IMR-90 (cell line): ENCODE measurements around the gene GABRB1. TPM values are rescaled to one million over a fixed set of nuclear protein-coding genes. Genes with fewer than 3 reads are reported as not detected.

Experiments used
- ATAC-seq: fragments of 200-7000 bp; cut with Tn5 transposase; 2 replicates; pipeline ENCODE4 v1.9.1; 2020; ENCODE audit warnings: low read depth, mild to moderate bottlenecking, moderate library complexity
- BruUV-seq: library from RNA; stranded (reverse); fragments of 400-500 nt; replicated peaks from 2 replicates; lab custom pipeline; 2021; lab: Mats Ljungman, UMichigan
- CTCF ChIA-PET: fragments of 300-600 bp; formaldehyde crosslinking; extraction: SDS; loops from one replicate; lab custom pipeline; 2021; ENCODE audit warnings: antibody characterized with exemption; lab: Yijun Ruan, JAX
- POLR2A ChIA-PET: fragments of 300-600 bp; sonication (Branson Sonifier 250); formaldehyde crosslinking; loops from one replicate; lab custom pipeline; 2022; ENCODE audit warnings: antibody characterized with exemption; ENCODE audit not compliant: unreplicated experiment; lab: Charles Lee
- DNase-seq: peaks from one replicate; pipeline ENCODE4 v3.0.0; 2013
- H2AFZ ChIP-seq: replicated peaks from 2 replicates; pipeline ENCODE3; 2013; ENCODE audit warnings: low read length, mild to moderate bottlenecking; ENCODE audit not compliant: poor library complexity
- H2AK5ac ChIP-seq: 2 replicates; pipeline ENCODE4 v1.6.1; 2013; ENCODE audit warnings: low read depth, low read length, inconsistent platforms
- H2AK9ac ChIP-seq: replicated peaks from 2 replicates; pipeline ENCODE3; 2013; ENCODE audit warnings: mild to moderate bottlenecking, low read depth, low read length, moderate library complexity; ENCODE audit not compliant: poor library complexity
- H2BK120ac ChIP-seq: 2 replicates; pipeline ENCODE4 v1.6.1; 2013; ENCODE audit warnings: low read depth, low read length, inconsistent platforms
- H2BK15ac ChIP-seq: 3 replicates; pipeline ENCODE4 v1.6.1; 2013; ENCODE audit warnings: low read depth, low read length, inconsistent platforms
- H2BK20ac ChIP-seq: 2 replicates; pipeline ENCODE4 v1.6.1; 2013; ENCODE audit warnings: low read depth, mild to moderate bottlenecking, inconsistent platforms, low read length, moderate library complexity
- H2BK5ac ChIP-seq: 2 replicates; pipeline ENCODE4 v1.6.1; 2013; ENCODE audit warnings: mild to moderate bottlenecking, low read depth, low read length, inconsistent platforms; ENCODE audit not compliant: poor library complexity, severe bottlenecking
- H3K14ac ChIP-seq: replicated peaks from 2 replicates; pipeline ENCODE4 v1.6.1; 2013; ENCODE audit warnings: low read depth, low read length, inconsistent platforms
- H3K18ac ChIP-seq: 2 replicates; pipeline ENCODE4 v1.6.1; 2013; ENCODE audit warnings: low read depth, low read length, control low read depth
- H3K23ac ChIP-seq: 2 replicates; pipeline ENCODE4 v1.6.1; 2013; ENCODE audit warnings: low read depth, low read length, inconsistent platforms
- H3K27ac ChIP-seq: 2 replicates; pipeline ENCODE4 v1.5.1; 2013; ENCODE audit warnings: mild to moderate bottlenecking, control low read depth, low read length; ENCODE audit not compliant: insufficient read depth
- H3K27me3 ChIP-seq: 2 replicates; pipeline ENCODE4 v1.6.1; 2013; ENCODE audit warnings: low read length; ENCODE audit not compliant: control insufficient read depth, insufficient read depth
- H3K36me3 ChIP-seq: 2 replicates; pipeline ENCODE4 v1.6.1; 2013; ENCODE audit warnings: low read length, mixed read lengths; ENCODE audit not compliant: control insufficient read depth, insufficient read depth
- H3K4ac ChIP-seq: 2 replicates; pipeline ENCODE4 v1.6.1; 2013; ENCODE audit warnings: low read depth, low read length, inconsistent platforms
- H3K4me1 ChIP-seq: 2 replicates; pipeline ENCODE4 v1.6.1; 2013; ENCODE audit warnings: low read length, mixed read lengths; ENCODE audit not compliant: control insufficient read depth, insufficient read depth
- H3K4me2 ChIP-seq: 2 replicates; pipeline ENCODE4 v1.6.1; 2013; ENCODE audit warnings: low read depth, mild to moderate bottlenecking, control low read depth, low read length, moderate library complexity
- H3K4me3 ChIP-seq: 2 replicates; pipeline ENCODE4 v1.5.1; 2013; ENCODE audit warnings: low read depth, mild to moderate bottlenecking, control low read depth, low read length, moderate library complexity; ENCODE audit not compliant: insufficient read depth
- H3K56ac ChIP-seq: 2 replicates; pipeline ENCODE4 v1.6.1; 2013; ENCODE audit warnings: low read length, inconsistent platforms; ENCODE audit not compliant: insufficient read depth; ENCODE audit errors: extremely low read depth
- H3K79me1 ChIP-seq, 2 experiments: 2 replicates each; pipeline ENCODE4 v1.6.1; 2013; ENCODE audit warnings: low read length in 2 of 2, inconsistent platforms in 1 of 2, low read depth in 1 of 2
- H3K9ac ChIP-seq: 2 replicates; pipeline ENCODE4 v1.6.1; 2013; ENCODE audit warnings: low read depth, low read length, control low read depth
- H3K9me1 ChIP-seq: 2 replicates; pipeline ENCODE4 v1.6.1; 2013; ENCODE audit warnings: low read length, inconsistent platforms; ENCODE audit not compliant: insufficient read depth
- H3K9me3 ChIP-seq: 2 replicates; pipeline ENCODE4 v1.6.1; 2013; ENCODE audit warnings: low read length; ENCODE audit not compliant: control insufficient read depth, insufficient read depth
- H4K20me1 ChIP-seq: 2 replicates; pipeline ENCODE4 v1.6.1; 2013; ENCODE audit warnings: low read length, inconsistent platforms; ENCODE audit not compliant: insufficient read depth
- H4K5ac ChIP-seq: 2 replicates; pipeline ENCODE4 v1.6.1; 2013; ENCODE audit warnings: mild to moderate bottlenecking, low read depth, low read length, control low read depth
- H4K8ac ChIP-seq, 2 experiments: 2 replicates each; pipeline ENCODE4 v1.6.1; 2013; ENCODE audit warnings: low read depth in 2 of 2, low read length in 2 of 2, control low read depth in 1 of 2, inconsistent platforms in 1 of 2
- H4K91ac ChIP-seq: 2 replicates; pipeline ENCODE4 v1.6.1; 2013; ENCODE audit warnings: low read depth, low read length, inconsistent platforms; ENCODE audit not compliant: insufficient read depth
- BHLHE40 ChIP-seq: fragments of 150-350 bp; IDR thresholded peaks from 2 replicates; pipeline ENCODE4 v1.6.1; 2016; ENCODE audit warnings: mild to moderate bottlenecking, low read depth, low read length
- CEBPB ChIP-seq: IDR thresholded peaks from 2 replicates; pipeline ENCODE4 v1.6.1; 2012; ENCODE audit warnings: low read depth, low read length, improper control_type of control experiment
- CHD1 ChIP-seq: IDR thresholded peaks from 2 replicates; pipeline ENCODE4 v1.6.1; 2012; ENCODE audit warnings: low read depth, low read length, improper control_type of control experiment
- CTCF ChIP-seq: conservative IDR thresholded peaks from 2 replicates; pipeline ENCODE4 v1.5.1; 2012; ENCODE audit warnings: mild to moderate bottlenecking, low read depth, low read length, improper control_type of control experiment
- ELK1 ChIP-seq: fragments of 150-350 bp; IDR thresholded peaks from 2 replicates; pipeline ENCODE4 v1.6.1; 2016; ENCODE audit warnings: low read depth, mild to moderate bottlenecking, low read length, moderate library complexity, borderline replicate concordance
- MAFK ChIP-seq: IDR thresholded peaks from 2 replicates; pipeline ENCODE4 v1.6.1; 2012; ENCODE audit warnings: low read depth, low read length, improper control_type of control experiment
- MXI1 ChIP-seq: IDR thresholded peaks from 2 replicates; pipeline ENCODE4 v1.6.1; 2012; ENCODE audit warnings: low read depth, mild to moderate bottlenecking, low read length, moderate library complexity, borderline replicate concordance
- NFE2L2 ChIP-seq: fragments of 150-350 bp; IDR thresholded peaks from 2 replicates; pipeline ENCODE4 v1.6.1; 2016; ENCODE audit warnings: low read depth, mild to moderate bottlenecking, low read length
- POLR2A ChIP-seq: IDR thresholded peaks from 2 replicates; pipeline ENCODE4 v1.6.1; 2012; ENCODE audit warnings: mild to moderate bottlenecking, low read depth, low read length
- RAD21 ChIP-seq: IDR thresholded peaks from 2 replicates; pipeline ENCODE4 v1.6.1; 2012; ENCODE audit warnings: low read length, improper control_type of control experiment
- RCOR1 ChIP-seq: IDR thresholded peaks from 2 replicates; pipeline ENCODE4 v1.6.1; 2012; ENCODE audit warnings: mild to moderate bottlenecking, low read length, improper control_type of control experiment; ENCODE audit not compliant: insufficient replicate concordance
- RFX5 ChIP-seq: IDR thresholded peaks from 2 replicates; pipeline ENCODE4 v1.8.0; 2012; ENCODE audit warnings: low read depth, mild to moderate bottlenecking, low read length, moderate library complexity
- SMC3 ChIP-seq: fragments of 150-350 bp; IDR thresholded peaks from 2 replicates; pipeline ENCODE4 v1.6.1; 2016; ENCODE audit warnings: low read depth, mild to moderate bottlenecking, antibody characterized with exemption, low read length, moderate library complexity
- USF2 ChIP-seq: fragments of 150-350 bp; IDR thresholded peaks from 2 replicates; pipeline ENCODE4 v1.6.1; 2017; ENCODE audit warnings: mild to moderate bottlenecking, antibody characterized with exemption, low read length, low read depth
- WGBS, 2 experiments: methylation state at CpG; one replicate each; pipeline versions ENCODE4 v1.1.5 to v1.1.7; 2013; ENCODE audit warnings: missing lambda C conversion rate in 2 of 2; ENCODE audit not compliant: insufficient read length in 1 of 2; ENCODE audit errors: extremely low coverage in 2 of 2; 5-methylcytosine and 5-hydroxymethylcytosine counted together
- dilution Hi-C: fragments of 300-500 bp; cut with HindIII; formaldehyde crosslinking; loops from one replicate; pipeline ENCODE4 v1.14.3; 2018; ENCODE audit warnings: low sequenced_read_pairs; ENCODE audit not compliant: unreplicated experiment
- in situ Hi-C: fragments of 300-500 bp; cut with MboI; formaldehyde crosslinking; loops from 3 replicates; pipeline ENCODE4 v1.14.3; 2019; ENCODE audit warnings: low sequenced_read_pairs, inconsistent platforms, mixed read lengths
- intact Hi-C: fragments of 100-400 bp; cut with micrococcal nuclease; formaldehyde crosslinking; loops from 2 replicates; pipeline ENCODE4 v1.10.0; 2022
- polyA plus RNA-seq, 3 experiments: library from polyadenylated mRNA; depleted of rRNA; stranded (reverse); fragments of >200 nt; gene quantifications; 2 replicates each; pipeline ENCODE4 v1.2.3, GENCODE V29; 2012; ENCODE audit warnings: low replicate concordance in 1 of 3
- total RNA-seq: library from RNA; depleted of rRNA; stranded (reverse); fragments of >200 nt; gene quantifications from 2 replicates; pipeline ENCODE4 v1.2.3, GENCODE V29; 2012

Gene GABRB1
- total and polyA plus RNA-seq, 2 of the 4 experiments (the other 2 are of a cell fraction): 4.7 to 16.1 TPM

GRCh38 chr4:47031751-47032404 is 511 bp downstream of the GABRB1 start:
- Histone ChIP-seq H2BK20ac (peak overlapping the region; percentile 10; the same call in 1 of the 2 replicates), H2AK9ac (peak overlapping the region; percentile 98), H2BK5ac (peak overlapping the region; percentile 6), H2BK120ac (peak overlapping the region; percentile 79), H3K4me2 (peak overlapping the region; percentile 100), H3K9me3 (no peaks in the 10 kb centered on the region), H3K14ac (peak overlapping the region; percentile 55), H3K79me1 (peaks cover 0 to 13% of the 10 kb centered on the region in 2 experiments; a peak in 1 of 4 replicates), H3K56ac (peak overlapping the region; percentile 12; the same call in 1 of the 2 replicates), H3K9ac (peak overlapping the region; percentile 37), H3K4me1 (no peaks in the 10 kb centered on the region), H4K20me1 (no peaks in the 10 kb centered on the region), H3K27ac (peak overlapping the region; percentile 3; the same call in 1 of the 2 replicates), H3K9me1 (no peaks in the 10 kb centered on the region), H3K4me3 (peak overlapping the region; percentile 58), H3K23ac (peak overlapping the region; percentile 32; the same call in 1 of the 2 replicates), H3K18ac (no peak overlapping the region), H4K91ac (no peak overlapping the region; the same call in 1 of the 2 replicates), H2AFZ (peak overlapping the region; percentile 99), H4K8ac (peak overlapping the region in 1 of 2 experiments; percentile 64; a peak in 1 of 4 replicates), H3K27me3 (no peaks in the 10 kb centered on the region; the same call in 1 of the 2 replicates), H2AK5ac (no peak overlapping the region), H3K4ac (peak overlapping the region; percentile 74; the same call in 1 of the 2 replicates), H4K5ac (no peak overlapping the region), H3K36me3 (no peaks in the 10 kb centered on the region), H2BK15ac (no peak overlapping the region; the same call in 2 of the 3 replicates)
- TF ChIP-seq RCOR1: no peak
- TF ChIP-seq RFX5: no peak
- no peak for TF ChIP-seq SMC3
- no peak for TF ChIP-seq POLR2A
- TF ChIP-seq BHLHE40: no peak
- no peak for TF ChIP-seq MAFK
- no peak for TF ChIP-seq ELK1
- no peak for TF ChIP-seq CHD1
- TF ChIP-seq CEBPB: no peak
- no peak for TF ChIP-seq MXI1
- no peak for TF ChIP-seq CTCF
- no peak for TF ChIP-seq NFE2L2
- TF ChIP-seq RAD21: no peak
- no peak for TF ChIP-seq USF2
- in situ Hi-C loops: no loop called here
- CTCF ChIA-PET: interaction anchor here (0.6 kb wide), 1 partner anchor 32 kb away, joined by 3 read pairs; no protein-coding TSS in a partner anchor
- dilution Hi-C loops: no loop called here
- no peak for DNase-seq
- POLR2A ChIA-PET: no interaction called here
- WGBS, 2 experiments: no CpG with 5 or more reads among the region's 19 CpGs
- BruUV-seq: no TSS peak
- intact Hi-C loops: loop anchor here (1.0 to 5.0 kb wide), 4 partner anchors 91 to 350 kb away; no protein-coding TSS in a partner anchor
- ATAC-seq: peak; percentile 13
